HEK293T (cell line): ENCODE measurements around the gene CHRNA1.

Experiments
- CTCF ChIA-PET: fragments of 350-600 bp; formaldehyde crosslinking; extraction: SDS; loops from one replicate; lab custom pipeline; 2021; ENCODE audit warnings: antibody characterized with exemption, inconsistent platforms; lab: Yijun Ruan, JAX
- POLR2A ChIA-PET: fragments of 350-600 bp; formaldehyde crosslinking; extraction: SDS; loops from one replicate; lab custom pipeline; 2020; ENCODE audit warnings: antibody characterized with exemption, inconsistent platforms; lab: Yijun Ruan, JAX
- DNase-seq: peaks from one replicate; pipeline ENCODE4 v3.0.0; 2012; ENCODE audit warnings: mixed read lengths; ENCODE audit errors: extremely low spot score
- ARNT ChIP-seq: fragments of 450-650 bp; IDR thresholded peaks from 2 replicates; pipeline ENCODE4 v1.6.1; 2017; ENCODE audit warnings: mild to moderate bottlenecking
- BHLHE40 ChIP-seq: fragments of 450-650 bp; IDR thresholded peaks from 2 replicates; pipeline ENCODE4 v1.6.1; 2016; ENCODE audit warnings: mild to moderate bottlenecking, moderate library complexity, borderline replicate concordance
- CTBP1 ChIP-seq: fragments of 450-650 bp; IDR thresholded peaks from 2 replicates; pipeline ENCODE4 v1.6.1; 2016; ENCODE audit warnings: borderline replicate concordance
- ELF4 ChIP-seq: fragments of 450-650 bp; IDR thresholded peaks from 2 replicates; pipeline ENCODE4 v1.6.1; 2017; ENCODE audit warnings: antibody characterized with exemption
- FOXA1 ChIP-seq: fragments of 450-650 bp; IDR thresholded peaks from 2 replicates; pipeline ENCODE4 v1.6.1; 2016; ENCODE audit warnings: mild to moderate bottlenecking
- FOXK2 ChIP-seq: fragments of 450-650 bp; IDR thresholded peaks from 2 replicates; pipeline ENCODE4 v1.6.1; 2016; ENCODE audit warnings: mild to moderate bottlenecking
- FOXM1 ChIP-seq: fragments of 450-650 bp; IDR thresholded peaks from 2 replicates; pipeline ENCODE4 v1.6.1; 2017; ENCODE audit warnings: mild to moderate bottlenecking, borderline replicate concordance
- HDGF ChIP-seq: fragments of 450-650 bp; IDR thresholded peaks from 2 replicates; pipeline ENCODE4 v1.6.1; 2017; ENCODE audit warnings: antibody characterized with exemption, borderline replicate concordance
- L3MBTL2 ChIP-seq: fragments of 450-650 bp; conservative IDR thresholded peaks from 2 replicates; pipeline ENCODE4 v1.6.1; 2016; ENCODE audit warnings: mild to moderate bottlenecking
- LEF1 ChIP-seq: fragments of 450-650 bp; IDR thresholded peaks from 2 replicates; pipeline ENCODE4 v1.6.1; 2017; ENCODE audit warnings: mild to moderate bottlenecking, borderline replicate concordance
- NFRKB ChIP-seq: fragments of 450-650 bp; IDR thresholded peaks from 2 replicates; pipeline ENCODE4 v1.6.1; 2016; ENCODE audit warnings: mild to moderate bottlenecking, moderate library complexity
- PKNOX1 ChIP-seq: fragments of 450-650 bp; IDR thresholded peaks from 2 replicates; pipeline ENCODE4 v1.6.1; 2016
- SP1 ChIP-seq: fragments of 450-650 bp; IDR thresholded peaks from 2 replicates; pipeline ENCODE4 v1.6.1; 2017
- SUZ12 ChIP-seq: fragments of 450-650 bp; IDR thresholded peaks from 2 replicates; pipeline ENCODE4 v1.6.1; 2016; ENCODE audit warnings: mild to moderate bottlenecking
- TARDBP ChIP-seq: fragments of 450-650 bp; IDR thresholded peaks from 2 replicates; pipeline ENCODE4 v1.6.1; 2016
- ZNF384 ChIP-seq: fragments of 450-650 bp; IDR thresholded peaks from 2 replicates; pipeline ENCODE4 v1.6.1; 2016

Gene CHRNA1

DNA sequence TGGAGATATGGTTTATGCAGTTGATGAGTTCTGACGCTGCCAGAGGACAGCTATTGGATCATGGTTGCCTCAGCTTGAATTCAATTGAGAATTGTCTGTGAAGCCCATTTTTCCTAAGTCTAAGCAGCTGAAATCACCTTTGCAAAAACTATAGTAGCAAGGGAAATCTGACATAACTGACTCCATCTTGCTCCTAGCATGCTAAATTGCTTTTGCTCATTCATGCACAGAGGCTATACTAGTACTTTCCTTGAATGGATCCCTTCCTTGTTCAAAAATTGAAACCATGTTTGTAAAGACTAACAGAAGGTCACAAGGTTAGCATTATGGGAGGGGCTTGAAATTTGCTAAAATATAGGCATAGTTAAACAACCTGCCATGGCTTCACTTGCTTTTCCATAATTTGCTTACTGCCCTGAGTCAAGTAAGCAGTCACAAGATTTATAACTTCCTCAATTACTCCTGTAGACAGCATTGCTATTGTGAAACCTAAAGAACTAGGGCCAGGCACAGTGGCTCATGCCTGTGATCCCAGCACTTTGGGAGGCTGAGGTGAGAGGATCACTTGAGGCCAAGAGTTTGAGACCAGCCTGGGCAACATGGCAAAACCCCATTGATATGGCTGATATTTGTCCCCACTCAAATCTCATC, 41.2 kb downstream of the CHRNA1 start:
- DNase-seq = no peak
- ChIA-PET POLR2A (no interaction called here), CTCF (no interaction called here)
- TF ChIP-seq LEF1 = no peak
- TF ChIP-seq SP1 = no peak
- TF ChIP-seq ARNT = no peak
- TF ChIP-seq FOXK2 = no peak
- no peak for TF ChIP-seq ELF4
- no peak for TF ChIP-seq ZNF384
- no peak for TF ChIP-seq TARDBP

GRCh38 chr2:174719016-174719415, 45.3 kb downstream of the CHRNA1 start:
- no peak for DNase-seq
- TF ChIP-seq ELF4 (no peak), LEF1 (no peak), SP1 (no peak), ARNT (no peak), BHLHE40 (no peak), FOXK2 (no peak), CTBP1 (no peak), L3MBTL2 (no peak), FOXA1 (no peak), FOXM1 (no peak), NFRKB (no peak), ZNF384 (no peak), TARDBP (no peak)
- ChIA-PET POLR2A (no interaction called here), CTCF (interaction anchor here (0.7 to 1.2 kb wide), 2 partner anchors 12 to 22 kb away, joined by 3 read pairs; no protein-coding TSS in a partner anchor)

DNA sequence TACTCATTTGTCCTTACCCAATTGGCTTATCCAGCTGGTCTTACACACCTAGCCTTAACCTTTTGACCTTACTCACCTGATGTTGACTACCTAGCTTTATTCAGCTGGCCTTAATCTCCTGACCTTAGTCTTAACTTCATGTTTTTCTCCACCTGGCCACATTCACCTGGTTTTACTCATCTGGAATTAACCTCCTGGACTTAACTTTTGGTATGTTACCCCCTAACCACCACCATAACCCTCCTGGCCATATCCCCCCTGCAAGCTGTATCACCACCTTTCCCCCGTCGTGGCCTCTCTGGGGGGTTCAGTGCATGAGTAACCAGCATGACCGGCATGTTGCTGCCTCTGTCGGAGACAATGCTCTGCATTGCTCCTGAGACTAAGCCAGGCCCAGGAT, 45.7 kb downstream of the CHRNA1 start:
- POLR2A ChIA-PET = no interaction called here
- TF ChIP-seq L3MBTL2 (no peak), FOXK2 (no peak), CTBP1 (no peak), FOXM1 (no peak), SP1 (no peak), TARDBP (no peak)
- no peak for DNase-seq
- CTCF ChIA-PET = interaction anchor here (1.2 kb wide), 1 partner anchor 12 kb away, joined by 3 read pairs; no protein-coding TSS in a partner anchor

GRCh38 chr2:174717916-174718315, 46.4 kb downstream of the CHRNA1 start:
- ChIA-PET POLR2A (no interaction called here), CTCF (no interaction called here)
- TF ChIP-seq LEF1 (no peak), L3MBTL2 (no peak), FOXA1 (no peak), ARNT (no peak), TARDBP (no peak), SP1 (no peak), FOXM1 (no peak), CTBP1 (no peak), FOXK2 (no peak), ELF4 (no peak), PKNOX1 (no peak), NFRKB (no peak), HDGF (no peak), SUZ12 (no peak), ZNF384 (no peak)
- DNase-seq = no peak

DNA sequence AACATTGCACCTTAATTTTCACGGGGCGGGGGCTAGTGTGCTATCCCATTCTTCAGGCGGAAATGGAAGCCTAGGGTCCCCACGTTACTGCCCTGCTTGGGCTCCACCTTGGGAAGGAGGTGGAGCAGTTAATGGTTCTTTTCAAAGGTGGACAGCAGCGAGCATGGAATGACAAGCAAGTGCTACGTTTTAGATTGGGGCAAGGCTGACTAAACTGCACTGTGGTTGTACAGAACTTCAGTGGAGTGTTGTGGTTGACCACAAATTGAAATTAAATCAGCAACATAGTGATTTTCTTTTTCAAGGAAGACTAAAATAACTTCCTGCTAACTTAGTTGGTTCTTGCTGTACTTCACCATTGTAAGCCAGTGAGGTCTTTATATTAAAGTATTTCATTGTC, 47.0 kb downstream of the CHRNA1 start:
- ChIA-PET POLR2A (no interaction called here), CTCF (no interaction called here)
- no peak for DNase-seq
- TF ChIP-seq TARDBP (no peak), SUZ12 (no peak), SP1 (no peak), PKNOX1 (no peak), L3MBTL2 (no peak), FOXA1 (no peak), BHLHE40 (no peak), FOXK2 (no peak), FOXM1 (no peak), CTBP1 (no peak), NFRKB (no peak), ELF4 (no peak), ARNT (no peak), ZNF384 (no peak), LEF1 (no peak), HDGF (no peak)

- TF ChIP-seq NFRKB (no peak), FOXK2 (no peak), CTBP1 (no peak), ARNT (no peak), SUZ12 (no peak), FOXA1 (no peak), ZNF384 (no peak), L3MBTL2 (no peak), TARDBP (no peak), FOXM1 (no peak), PKNOX1 (no peak)
- no peak for DNase-seq
- ChIA-PET CTCF (no interaction called here), POLR2A (no interaction called here)
Observed at GRCh38 chr2:174716785-174717184, 47.5 kb downstream of the CHRNA1 start.
